Transverse colon (tissue), 3 donors: ENCODE results near the gene FANK1.

ENCODE experiments used
- POLR2A ChIP-seq: fragments of 450-650 bp; IDR thresholded peaks from one replicate; pipeline ENCODE4 v1.6.1; 2016; ENCODE audit warnings: antibody characterized with exemption, mild to moderate bottlenecking, moderate library complexity
- TF ChIP-seq, protein P1 (sequence below), 5 experiments: fragments of 200-600 bp in 3 of 5; fragments of 450-650 bp in 2 of 5; sonication (generic) in 3 of 5; IDR thresholded peaks; 1 replicate in 2 of 5; 2 replicates in 3 of 5; pipeline ENCODE4 v1.5.1; 2016 to 2017; ENCODE audit warnings: antibody characterized with exemption in 5 of 5, inconsistent platforms in 3 of 5, mild to moderate bottlenecking in 2 of 5, moderate library complexity in 1 of 5

DNA sequence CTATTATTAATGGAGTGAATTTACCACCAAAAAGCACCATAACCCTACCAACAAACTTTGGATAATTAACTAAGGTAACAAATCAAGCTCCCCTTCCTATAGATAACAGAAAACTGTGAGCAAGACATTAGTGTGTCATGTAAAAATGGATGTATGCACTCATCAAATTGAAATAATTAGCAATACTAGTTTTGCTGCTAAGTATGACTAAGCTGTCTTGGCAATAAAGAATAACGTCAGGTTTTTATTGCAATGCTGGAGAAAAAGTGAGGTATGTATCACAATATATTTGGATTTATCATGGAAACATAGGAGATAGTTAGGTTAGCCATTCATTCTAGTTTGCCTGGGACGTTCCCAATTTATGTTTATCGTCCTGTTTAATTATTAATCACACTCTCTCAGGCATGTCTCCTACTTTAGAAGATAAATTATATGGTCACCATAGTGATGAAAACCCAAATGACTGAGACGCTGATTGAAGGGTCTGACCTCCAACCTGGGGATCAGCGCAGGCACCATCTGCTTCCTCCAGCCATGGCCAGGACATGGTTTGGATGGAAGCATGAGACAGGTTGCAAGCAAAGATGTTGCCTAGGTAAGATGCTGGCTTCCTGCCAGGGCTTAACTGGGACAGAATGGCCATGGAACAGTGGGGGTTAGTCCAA lies 125.6 kb downstream of the FANK1 start:
- TF ChIP-seq, protein P1, sequence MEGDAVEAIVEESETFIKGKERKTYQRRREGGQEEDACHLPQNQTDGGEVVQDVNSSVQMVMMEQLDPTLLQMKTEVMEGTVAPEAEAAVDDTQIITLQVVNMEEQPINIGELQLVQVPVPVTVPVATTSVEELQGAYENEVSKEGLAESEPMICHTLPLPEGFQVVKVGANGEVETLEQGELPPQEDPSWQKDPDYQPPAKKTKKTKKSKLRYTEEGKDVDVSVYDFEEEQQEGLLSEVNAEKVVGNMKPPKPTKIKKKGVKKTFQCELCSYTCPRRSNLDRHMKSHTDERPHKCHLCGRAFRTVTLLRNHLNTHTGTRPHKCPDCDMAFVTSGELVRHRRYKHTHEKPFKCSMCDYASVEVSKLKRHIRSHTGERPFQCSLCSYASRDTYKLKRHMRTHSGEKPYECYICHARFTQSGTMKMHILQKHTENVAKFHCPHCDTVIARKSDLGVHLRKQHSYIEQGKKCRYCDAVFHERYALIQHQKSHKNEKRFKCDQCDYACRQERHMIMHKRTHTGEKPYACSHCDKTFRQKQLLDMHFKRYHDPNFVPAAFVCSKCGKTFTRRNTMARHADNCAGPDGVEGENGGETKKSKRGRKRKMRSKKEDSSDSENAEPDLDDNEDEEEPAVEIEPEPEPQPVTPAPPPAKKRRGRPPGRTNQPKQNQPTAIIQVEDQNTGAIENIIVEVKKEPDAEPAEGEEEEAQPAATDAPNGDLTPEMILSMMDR (IDR thresholded peaks at IDR 0.05) = no peak
- TF ChIP-seq POLR2A = no peak
